SK-N-SH treated with all-trans-retinoic acid at 6 μM for 48 hours (cell line): Measurements from ENCODE around the gene SMCO4.

ENCODE experiments used
- ATAC-seq: fragments of 200-7000 bp; cut with Tn5 transposase; 3 replicates; pipeline ENCODE4 v1.9.1; 2020; ENCODE audit warnings: mild to moderate bottlenecking, moderate library complexity
- ARNTL ChIP-seq: fragments of 450-650 bp; formaldehyde crosslinking; IDR thresholded peaks from 2 replicates; pipeline ENCODE4 v1.5.0; 2020; ENCODE audit warnings: low read depth, mild to moderate bottlenecking, moderate library complexity, borderline replicate concordance
- BACH2 ChIP-seq: fragments of 250-450 bp; sonication (Bioruptor Pico); IDR thresholded peaks from 2 replicates; pipeline ENCODE4 v1.9.0; 2021; ENCODE audit warnings: mild to moderate bottlenecking, borderline replicate concordance
- CSRNP3 ChIP-seq: fragments of 250-450 bp; sonication (Bioruptor Pico); IDR thresholded peaks from 2 replicates; pipeline ENCODE4 v1.5.1; 2021; ENCODE audit warnings: mild to moderate bottlenecking, moderate library complexity
- GLIS3 ChIP-seq: fragments of 250-450 bp; sonication (Bioruptor Pico); IDR thresholded peaks from 2 replicates; pipeline ENCODE4 v1.5.0; 2020; ENCODE audit warnings: mild to moderate bottlenecking, moderate library complexity
- ISL1 ChIP-seq: fragments of 250-450 bp; sonication (Bioruptor Pico); IDR thresholded peaks from 2 replicates; pipeline ENCODE4 v2.1.2; 2022; ENCODE audit warnings: mild to moderate bottlenecking, moderate library complexity
- PPARA ChIP-seq: fragments of 250-450 bp; sonication (Bioruptor Pico); IDR thresholded peaks from 2 replicates; pipeline ENCODE4 v1.5.0; 2020; ENCODE audit warnings: mild to moderate bottlenecking, borderline replicate concordance
- RARB ChIP-seq: fragments of 250-450 bp; sonication (Bioruptor Pico); IDR thresholded peaks from 2 replicates; pipeline ENCODE4 v1.8.0; 2021; ENCODE audit warnings: mild to moderate bottlenecking, moderate library complexity
- SNAI2 ChIP-seq: fragments of 250-450 bp; sonication (Bioruptor Pico); IDR thresholded peaks from 2 replicates; pipeline ENCODE4 v1.5.0; 2020; ENCODE audit warnings: mild to moderate bottlenecking, moderate library complexity
- TCF4 ChIP-seq: fragments of 250-450 bp; sonication (Bioruptor Pico); IDR thresholded peaks from 2 replicates; pipeline ENCODE4 v1.8.0; 2021; ENCODE audit warnings: mild to moderate bottlenecking, moderate library complexity, borderline replicate concordance
- ZC3H10 ChIP-seq: fragments of 250-450 bp; sonication (Bioruptor Pico); IDR thresholded peaks from 2 replicates; pipeline ENCODE4 v1.5.1; 2021; ENCODE audit warnings: mild to moderate bottlenecking, moderate library complexity
- ZFP3 ChIP-seq: fragments of 250-450 bp; sonication (Bioruptor Pico); IDR thresholded peaks from 2 replicates; pipeline ENCODE4 v1.5.0; 2020; ENCODE audit warnings: mild to moderate bottlenecking, moderate library complexity
- ZFP30 ChIP-seq: fragments of 450-650 bp; formaldehyde crosslinking; IDR thresholded peaks from 2 replicates; pipeline ENCODE4 v1.5.0; 2022; ENCODE audit warnings: mild to moderate bottlenecking, moderate library complexity
- ZNF565 ChIP-seq: fragments of 450-650 bp; formaldehyde crosslinking; conservative IDR thresholded peaks from 2 replicates; pipeline ENCODE4 v1.5.0; 2020; ENCODE audit warnings: low read depth, mild to moderate bottlenecking, moderate library complexity
- ZNF8 ChIP-seq: fragments of 450-650 bp; formaldehyde crosslinking; IDR thresholded peaks from 2 replicates; pipeline ENCODE4 v1.5.0; 2020; ENCODE audit warnings: mild to moderate bottlenecking, moderate library complexity
- TF ChIP-seq, protein P1 (sequence below): fragments of 250-450 bp; sonication (Bioruptor Pico); IDR thresholded peaks from 2 replicates; pipeline ENCODE4 v1.8.0; 2020; ENCODE audit warnings: mild to moderate bottlenecking, moderate library complexity, borderline replicate concordance
- TF ChIP-seq, protein P2 (sequence below): fragments of 250-450 bp; sonication (Bioruptor Pico); IDR thresholded peaks from 2 replicates; pipeline ENCODE4 v1.5.0; 2020; ENCODE audit warnings: mild to moderate bottlenecking, moderate library complexity
- TF ChIP-seq, protein P3 (sequence below): fragments of 250-450 bp; sonication (Bioruptor Pico); IDR thresholded peaks from 2 replicates; pipeline ENCODE4 v1.8.0; 2021; ENCODE audit warnings: low read depth, mild to moderate bottlenecking, moderate library complexity, borderline replicate concordance
- TF ChIP-seq, protein P4 (sequence below): fragments of 250-450 bp; sonication (Bioruptor Pico); IDR thresholded peaks from 2 replicates; pipeline ENCODE4 v1.5.1; 2020; ENCODE audit warnings: low read depth, mild to moderate bottlenecking, moderate library complexity

Gene SMCO4

DNA sequence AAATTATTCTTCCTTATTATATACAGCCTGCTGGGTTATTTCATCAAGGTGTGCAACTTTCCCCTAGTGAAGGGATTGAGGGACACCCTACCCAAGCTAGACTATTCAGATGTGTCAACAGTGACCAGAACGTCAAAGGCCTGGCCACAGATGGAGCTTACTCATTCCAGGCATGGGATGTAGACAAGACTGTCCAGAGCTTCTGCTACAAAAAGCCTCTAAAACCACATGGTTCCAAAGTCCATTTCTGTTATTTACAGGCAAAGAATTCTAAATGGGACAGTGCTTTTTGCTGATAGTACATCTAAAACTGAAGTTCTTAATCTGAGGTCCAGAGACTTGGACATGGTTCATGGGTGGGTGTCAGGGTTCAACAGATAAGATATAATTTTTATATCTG, 9.7 kb upstream of the SMCO4 start (continued):
- TF ChIP-seq, protein P1, sequence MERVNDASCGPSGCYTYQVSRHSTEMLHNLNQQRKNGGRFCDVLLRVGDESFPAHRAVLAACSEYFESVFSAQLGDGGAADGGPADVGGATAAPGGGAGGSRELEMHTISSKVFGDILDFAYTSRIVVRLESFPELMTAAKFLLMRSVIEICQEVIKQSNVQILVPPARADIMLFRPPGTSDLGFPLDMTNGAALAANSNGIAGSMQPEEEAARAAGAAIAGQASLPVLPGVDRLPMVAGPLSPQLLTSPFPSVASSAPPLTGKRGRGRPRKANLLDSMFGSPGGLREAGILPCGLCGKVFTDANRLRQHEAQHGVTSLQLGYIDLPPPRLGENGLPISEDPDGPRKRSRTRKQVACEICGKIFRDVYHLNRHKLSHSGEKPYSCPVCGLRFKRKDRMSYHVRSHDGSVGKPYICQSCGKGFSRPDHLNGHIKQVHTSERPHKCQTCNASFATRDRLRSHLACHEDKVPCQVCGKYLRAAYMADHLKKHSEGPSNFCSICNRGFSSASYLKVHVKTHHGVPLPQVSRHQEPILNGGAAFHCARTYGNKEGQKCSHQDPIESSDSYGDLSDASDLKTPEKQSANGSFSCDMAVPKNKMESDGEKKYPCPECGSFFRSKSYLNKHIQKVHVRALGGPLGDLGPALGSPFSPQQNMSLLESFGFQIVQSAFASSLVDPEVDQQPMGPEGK (CRISPR knock-in tag): no peak
- TF ChIP-seq ISL1 (CRISPR knock-in tag): no peak

DNA sequence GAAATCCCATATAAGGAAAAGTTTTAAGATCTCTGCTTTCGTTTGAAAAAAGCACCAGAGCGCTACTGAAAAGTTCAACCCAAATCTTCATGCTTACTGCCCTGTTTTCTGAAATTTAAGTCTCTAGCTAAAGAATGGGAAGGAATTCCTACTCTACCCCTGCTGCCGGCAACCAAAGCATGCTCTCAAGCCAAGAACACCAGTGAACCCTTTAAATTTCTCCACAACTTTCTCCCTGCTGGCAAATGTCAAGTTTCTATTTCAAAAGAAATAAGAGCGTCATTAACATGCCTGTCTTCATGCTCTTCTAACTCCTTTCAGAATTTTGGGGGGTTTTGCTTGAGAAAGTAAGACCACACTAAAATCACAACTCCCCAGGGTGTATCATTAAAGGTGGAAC, 6.8 kb upstream of the SMCO4 start:
- ATAC-seq: no peak
- no peak for TF ChIP-seq GLIS3 (CRISPR knock-in tag)
- TF ChIP-seq, protein P2, sequence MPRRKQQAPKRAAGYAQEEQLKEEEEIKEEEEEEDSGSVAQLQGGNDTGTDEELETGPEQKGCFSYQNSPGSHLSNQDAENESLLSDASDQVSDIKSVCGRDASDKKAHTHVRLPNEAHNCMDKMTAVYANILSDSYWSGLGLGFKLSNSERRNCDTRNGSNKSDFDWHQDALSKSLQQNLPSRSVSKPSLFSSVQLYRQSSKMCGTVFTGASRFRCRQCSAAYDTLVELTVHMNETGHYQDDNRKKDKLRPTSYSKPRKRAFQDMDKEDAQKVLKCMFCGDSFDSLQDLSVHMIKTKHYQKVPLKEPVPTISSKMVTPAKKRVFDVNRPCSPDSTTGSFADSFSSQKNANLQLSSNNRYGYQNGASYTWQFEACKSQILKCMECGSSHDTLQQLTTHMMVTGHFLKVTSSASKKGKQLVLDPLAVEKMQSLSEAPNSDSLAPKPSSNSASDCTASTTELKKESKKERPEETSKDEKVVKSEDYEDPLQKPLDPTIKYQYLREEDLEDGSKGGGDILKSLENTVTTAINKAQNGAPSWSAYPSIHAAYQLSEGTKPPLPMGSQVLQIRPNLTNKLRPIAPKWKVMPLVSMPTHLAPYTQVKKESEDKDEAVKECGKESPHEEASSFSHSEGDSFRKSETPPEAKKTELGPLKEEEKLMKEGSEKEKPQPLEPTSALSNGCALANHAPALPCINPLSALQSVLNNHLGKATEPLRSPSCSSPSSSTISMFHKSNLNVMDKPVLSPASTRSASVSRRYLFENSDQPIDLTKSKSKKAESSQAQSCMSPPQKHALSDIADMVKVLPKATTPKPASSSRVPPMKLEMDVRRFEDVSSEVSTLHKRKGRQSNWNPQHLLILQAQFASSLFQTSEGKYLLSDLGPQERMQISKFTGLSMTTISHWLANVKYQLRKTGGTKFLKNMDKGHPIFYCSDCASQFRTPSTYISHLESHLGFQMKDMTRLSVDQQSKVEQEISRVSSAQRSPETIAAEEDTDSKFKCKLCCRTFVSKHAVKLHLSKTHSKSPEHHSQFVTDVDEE: no peak
- no peak for TF ChIP-seq ZNF8 (CRISPR knock-in tag)
- TF ChIP-seq, protein P3, sequence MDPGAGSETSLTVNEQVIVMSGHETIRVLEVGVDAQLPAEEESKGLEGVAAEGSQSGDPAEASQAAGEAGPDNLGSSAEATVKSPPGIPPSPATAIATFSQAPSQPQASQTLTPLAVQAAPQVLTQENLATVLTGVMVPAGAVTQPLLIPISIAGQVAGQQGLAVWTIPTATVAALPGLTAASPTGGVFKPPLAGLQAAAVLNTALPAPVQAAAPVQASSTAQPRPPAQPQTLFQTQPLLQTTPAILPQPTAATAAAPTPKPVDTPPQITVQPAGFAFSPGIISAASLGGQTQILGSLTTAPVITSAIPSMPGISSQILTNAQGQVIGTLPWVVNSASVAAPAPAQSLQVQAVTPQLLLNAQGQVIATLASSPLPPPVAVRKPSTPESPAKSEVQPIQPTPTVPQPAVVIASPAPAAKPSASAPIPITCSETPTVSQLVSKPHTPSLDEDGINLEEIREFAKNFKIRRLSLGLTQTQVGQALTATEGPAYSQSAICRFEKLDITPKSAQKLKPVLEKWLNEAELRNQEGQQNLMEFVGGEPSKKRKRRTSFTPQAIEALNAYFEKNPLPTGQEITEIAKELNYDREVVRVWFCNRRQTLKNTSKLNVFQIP: no peak
- TF ChIP-seq RARB (CRISPR knock-in tag): no peak
- no peak for TF ChIP-seq BACH2 (CRISPR knock-in tag)
- TF ChIP-seq, protein P4, sequence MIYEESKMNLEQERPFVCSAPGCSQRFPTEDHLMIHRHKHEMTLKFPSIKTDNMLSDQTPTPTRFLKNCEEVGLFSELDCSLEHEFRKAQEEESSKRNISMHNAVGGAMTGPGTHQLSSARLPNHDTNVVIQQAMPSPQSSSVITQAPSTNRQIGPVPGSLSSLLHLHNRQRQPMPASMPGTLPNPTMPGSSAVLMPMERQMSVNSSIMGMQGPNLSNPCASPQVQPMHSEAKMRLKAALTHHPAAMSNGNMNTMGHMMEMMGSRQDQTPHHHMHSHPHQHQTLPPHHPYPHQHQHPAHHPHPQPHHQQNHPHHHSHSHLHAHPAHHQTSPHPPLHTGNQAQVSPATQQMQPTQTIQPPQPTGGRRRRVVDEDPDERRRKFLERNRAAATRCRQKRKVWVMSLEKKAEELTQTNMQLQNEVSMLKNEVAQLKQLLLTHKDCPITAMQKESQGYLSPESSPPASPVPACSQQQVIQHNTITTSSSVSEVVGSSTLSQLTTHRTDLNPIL (CRISPR knock-in tag): no peak
- TF ChIP-seq PPARA (CRISPR knock-in tag): no peak
- TF ChIP-seq ZNF565 (CRISPR knock-in tag): no peak
- TF ChIP-seq TCF4 (CRISPR knock-in tag): no peak
- TF ChIP-seq, all 23 proteins: peak for 0

DNA sequence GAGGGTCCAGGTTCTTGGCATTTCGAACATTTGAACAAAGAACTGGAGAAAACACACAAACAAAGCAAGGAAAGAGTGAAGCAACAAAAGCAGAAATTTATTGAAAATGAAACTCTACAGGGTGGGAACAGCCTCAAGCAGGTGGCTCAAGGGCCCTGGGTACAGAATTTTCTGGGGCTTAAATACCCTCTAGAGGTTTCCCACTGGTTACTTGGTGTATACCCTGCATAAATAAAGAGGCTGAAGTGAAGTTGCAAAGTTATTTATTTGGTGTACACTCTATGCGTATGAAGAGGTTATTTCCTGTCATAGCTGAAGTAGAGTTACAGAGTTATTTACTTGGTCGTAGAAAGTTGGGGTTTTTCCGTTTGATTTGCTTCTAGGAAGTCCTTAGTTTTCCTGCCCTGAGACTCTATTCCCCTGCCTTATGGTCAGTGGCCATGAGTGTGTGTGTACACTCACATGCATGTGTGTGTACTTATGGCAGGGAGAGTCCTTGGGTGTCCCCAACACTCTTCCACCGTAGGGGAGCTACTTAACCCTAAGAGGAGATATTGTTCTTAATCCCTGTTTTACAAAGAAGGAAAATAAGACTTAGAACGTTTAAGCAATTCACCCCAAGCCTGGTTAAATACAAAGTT, 5.6 kb upstream of the SMCO4 start:
- no peak for TF ChIP-seq GLIS3 (CRISPR knock-in tag)
- TF ChIP-seq ARNTL: no peak
- no peak for TF ChIP-seq ZFP3 (CRISPR knock-in tag)
- no peak for TF ChIP-seq BACH2 (CRISPR knock-in tag)
- TF ChIP-seq ZFP30 (CRISPR knock-in tag): no peak
- TF ChIP-seq PPARA (CRISPR knock-in tag): no peak
- no peak for TF ChIP-seq TCF4 (CRISPR knock-in tag)
- no peak for TF ChIP-seq ZNF565 (CRISPR knock-in tag)
- TF ChIP-seq, protein P2: no peak
- TF ChIP-seq, all 23 proteins: peak for 0
- ATAC-seq: no peak

DNA sequence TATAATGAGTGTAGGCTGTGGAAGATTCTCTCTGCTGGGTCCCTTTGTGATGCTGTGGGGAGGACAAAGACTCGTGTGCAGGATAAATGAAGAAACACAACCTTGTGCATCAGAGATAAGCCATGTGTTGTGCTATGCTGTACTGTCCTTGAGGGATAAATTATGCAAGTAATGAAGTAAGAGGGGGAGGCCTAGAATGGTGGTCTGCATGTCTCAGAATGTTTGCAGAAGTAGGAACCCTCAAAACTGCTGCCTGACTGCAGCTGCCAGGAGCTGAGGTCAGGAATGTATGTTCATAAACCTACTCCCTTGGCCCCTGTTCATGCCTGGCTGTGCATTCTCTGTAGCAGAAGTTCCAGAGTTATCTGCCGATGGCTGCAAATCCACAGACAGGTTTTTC, 4.6 kb upstream of the SMCO4 start:
- ATAC-seq: no peak
- no peak for TF ChIP-seq SNAI2 (CRISPR knock-in tag)
- TF ChIP-seq ZC3H10 (CRISPR knock-in tag): no peak
- TF ChIP-seq, protein P3: no peak
- TF ChIP-seq CSRNP3 (CRISPR knock-in tag): no peak
- no peak for TF ChIP-seq ZFP30 (CRISPR knock-in tag)
- no peak for TF ChIP-seq GLIS3 (CRISPR knock-in tag)
- TF ChIP-seq BACH2 (CRISPR knock-in tag): no peak
- TF ChIP-seq, protein P4 (CRISPR knock-in tag): no peak
- TF ChIP-seq PPARA (CRISPR knock-in tag): no peak
